Endometrium (tissue), 2 donors: Measurements from ENCODE around the gene EIF2B5.

Experiments
- FAIRE-seq: peaks from 2 replicates; lab custom pipeline; 2012; peaks lifted over from hg19 to GRCh38; lab: Jason Lieb, UNC
- donor health status: control.
- donor health status: control.

Gene EIF2B5

GRCh38 chr3:184174646-184175492 lies 39.7 kb downstream of the EIF2B5 start, which contains the start of gene AP2M1:
TSS of gene AP2M1 (plus strand) at chr3:184174855. CDS start at chr3:184176994, 2,139 bp downstream.
- peak; percentile 89 for FAIRE-seq

- FAIRE-seq, result no peak
Observed at GRCh38 chr3:184175506-184175905, 40.3 kb downstream of the EIF2B5 start.

- FAIRE-seq, result no peak
Observed at GRCh38 chr3:184175981-184176376, 40.8 kb downstream of the EIF2B5 start.

DNA sequence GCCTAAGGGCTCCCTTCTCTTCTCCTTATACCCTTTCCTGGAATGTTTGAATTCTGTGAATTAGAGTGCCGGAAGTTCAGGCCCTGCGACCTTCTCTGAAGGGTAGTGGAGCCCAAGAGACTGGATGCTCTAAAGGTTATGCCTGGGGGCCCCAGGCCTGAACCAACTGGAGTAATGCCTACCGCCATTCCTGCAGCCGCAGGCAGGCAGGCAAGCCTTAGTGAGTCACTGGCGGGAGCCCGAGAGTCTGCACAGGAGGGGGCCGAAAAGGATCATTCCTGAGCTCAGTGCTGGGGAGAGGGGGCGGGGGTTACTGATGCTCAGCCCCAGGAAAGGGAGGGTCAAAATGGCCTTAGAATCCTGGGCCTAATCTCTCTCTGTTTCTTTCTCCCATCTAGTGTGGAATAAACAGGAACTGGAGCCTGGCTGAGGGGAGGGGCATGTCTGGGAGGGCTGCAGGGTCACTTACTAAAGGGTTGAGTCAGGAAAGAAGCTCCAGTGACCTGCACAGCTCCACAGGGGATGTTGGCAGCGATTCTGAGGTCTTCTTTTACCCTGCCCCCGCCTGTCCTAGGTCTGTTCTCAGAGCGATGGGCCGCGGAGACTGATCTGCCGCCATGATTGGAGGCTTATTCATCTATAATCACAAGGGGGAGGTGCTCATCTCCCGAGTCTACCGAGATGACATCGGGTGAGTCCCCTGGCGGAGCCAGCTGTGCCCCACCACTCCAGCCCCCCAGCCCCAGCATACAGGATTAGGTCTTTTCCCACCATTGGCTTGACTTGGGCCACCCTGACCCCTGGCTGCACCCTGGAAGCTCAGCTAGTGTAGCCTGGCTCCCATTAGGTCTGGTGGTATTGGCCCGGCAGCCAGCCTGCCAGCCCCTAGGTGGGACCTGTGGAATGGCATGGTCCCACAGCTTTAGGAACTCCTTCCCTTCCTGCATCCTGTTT lies 41.5 kb downstream of the EIF2B5 start:
- no peak for FAIRE-seq

- FAIRE-seq, result no peak
Observed at GRCh38 chr3:184177331-184177731, 42.2 kb downstream of the EIF2B5 start.

DNA sequence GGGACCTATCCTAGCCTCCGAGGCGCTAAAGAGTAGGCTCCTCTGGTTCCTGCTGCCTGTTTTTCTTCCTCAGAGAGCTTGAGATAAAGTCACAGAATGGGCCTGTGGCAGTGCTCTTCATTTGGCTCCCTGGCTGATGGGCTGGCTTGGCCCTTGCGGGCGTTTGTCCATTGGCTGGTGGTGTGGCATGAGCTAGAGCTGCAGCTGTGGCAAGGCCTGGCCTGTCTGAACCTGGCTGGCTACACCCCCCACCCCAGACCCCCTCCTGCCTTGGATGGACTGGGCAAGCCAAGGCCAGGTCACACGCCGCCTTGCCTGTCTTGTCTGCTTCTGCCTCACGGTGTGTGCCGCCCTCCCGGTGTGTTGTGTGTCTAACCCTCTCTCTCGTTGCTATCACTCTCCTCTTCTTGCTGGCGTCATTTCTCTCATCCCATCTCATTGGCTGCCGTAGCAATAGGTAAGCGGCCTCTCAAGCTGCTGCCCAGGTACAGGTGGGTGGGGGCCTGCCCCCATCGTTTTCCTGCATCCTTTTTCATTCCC lies 42.7 kb downstream of the EIF2B5 start:
- FAIRE-seq, result no peak

- no peak for FAIRE-seq
Observed at GRCh38 chr3:184178521-184179138, 43.5 kb downstream of the EIF2B5 start.

DNA sequence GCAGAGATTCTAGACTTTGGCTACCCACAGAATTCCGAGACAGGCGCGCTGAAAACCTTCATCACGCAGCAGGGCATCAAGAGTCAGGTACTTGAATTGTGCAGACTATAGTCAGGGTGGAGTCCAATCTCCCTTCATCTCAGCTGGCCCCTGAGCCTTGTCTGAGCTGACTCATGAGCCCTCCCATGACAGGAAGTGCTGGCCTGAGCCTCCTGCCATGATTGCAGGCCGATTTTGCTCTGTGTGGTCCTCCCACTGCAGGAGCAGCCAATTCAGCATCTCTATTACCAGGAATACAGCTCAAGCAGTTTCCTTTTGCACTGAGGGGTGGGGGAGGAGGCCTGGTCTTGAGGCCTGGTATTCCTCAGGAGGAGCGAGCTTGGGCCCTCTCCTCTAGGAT lies 45.0 kb downstream of the EIF2B5 start:
- FAIRE-seq, result no peak

DNA sequence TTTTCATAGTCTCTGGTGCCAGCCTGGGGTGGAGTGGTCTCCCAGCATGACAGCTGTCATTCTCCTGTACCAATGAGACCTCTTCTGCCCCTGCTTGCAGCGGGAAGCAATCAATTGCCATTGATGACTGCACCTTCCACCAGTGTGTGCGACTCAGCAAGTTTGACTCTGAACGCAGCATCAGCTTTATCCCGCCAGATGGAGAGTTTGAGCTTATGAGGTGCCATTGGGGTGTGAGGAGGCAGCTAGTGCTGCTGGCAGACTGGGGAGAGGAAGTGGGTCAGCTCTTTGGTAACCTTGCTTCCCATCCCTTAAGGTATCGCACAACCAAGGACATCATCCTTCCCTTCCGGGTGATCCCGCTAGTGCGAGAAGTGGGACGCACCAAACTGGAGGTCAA lies 46.4 kb downstream of the EIF2B5 start:
- no peak for FAIRE-seq

DNA sequence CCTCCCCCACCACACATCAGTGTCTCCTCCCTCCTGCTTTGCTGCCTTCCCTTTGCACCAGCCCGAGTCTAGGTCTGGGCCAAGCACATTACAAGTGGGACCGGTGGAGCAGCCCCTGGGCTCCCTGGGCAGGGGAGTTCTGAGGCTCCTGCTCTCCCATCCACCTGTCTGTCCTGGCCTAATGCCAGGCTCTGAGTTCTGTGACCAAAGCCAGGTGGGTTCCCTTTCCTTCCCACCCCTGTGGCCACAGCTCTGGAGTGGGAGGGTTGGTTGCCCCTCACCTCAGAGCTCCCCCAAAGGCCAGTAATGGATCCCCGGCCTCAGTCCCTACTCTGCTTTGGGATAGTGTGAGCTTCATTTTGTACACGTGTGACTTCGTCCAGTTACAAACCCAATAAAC lies 48.5 kb downstream of the EIF2B5 start:
- no peak for FAIRE-seq

DNA sequence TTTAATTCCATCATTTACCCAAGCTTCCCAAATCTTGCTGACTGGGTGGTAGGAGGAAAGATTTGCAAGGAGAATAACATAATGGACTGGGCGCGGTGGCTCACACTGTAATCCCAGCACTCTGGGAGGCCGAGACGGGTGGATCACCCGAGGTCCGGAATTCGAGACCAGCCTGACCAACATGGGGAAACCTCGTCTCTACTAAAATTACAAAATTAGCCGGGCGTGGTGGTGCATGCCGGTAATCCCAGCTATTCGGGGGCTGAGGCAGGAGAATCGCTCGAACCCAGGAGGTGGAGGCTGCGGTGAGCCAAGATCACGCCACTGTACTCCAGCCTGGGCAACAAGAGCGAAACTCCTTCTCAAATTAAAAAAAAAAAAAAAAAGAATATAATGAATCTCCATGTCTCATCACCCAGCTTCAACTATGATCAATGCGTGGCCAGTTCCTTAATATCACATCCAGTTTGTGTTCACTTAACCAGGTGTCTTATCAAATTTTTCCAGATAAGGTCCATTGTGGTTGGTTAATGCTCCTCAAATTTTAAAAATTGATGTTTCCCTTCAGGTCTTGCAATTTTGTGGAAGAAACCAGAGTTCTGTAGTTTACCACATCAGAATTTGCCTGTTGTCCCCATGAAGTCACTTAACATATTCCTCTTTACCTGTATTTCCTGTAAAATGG lies 49.5 kb downstream of the EIF2B5 start:
- no peak for FAIRE-seq

DNA sequence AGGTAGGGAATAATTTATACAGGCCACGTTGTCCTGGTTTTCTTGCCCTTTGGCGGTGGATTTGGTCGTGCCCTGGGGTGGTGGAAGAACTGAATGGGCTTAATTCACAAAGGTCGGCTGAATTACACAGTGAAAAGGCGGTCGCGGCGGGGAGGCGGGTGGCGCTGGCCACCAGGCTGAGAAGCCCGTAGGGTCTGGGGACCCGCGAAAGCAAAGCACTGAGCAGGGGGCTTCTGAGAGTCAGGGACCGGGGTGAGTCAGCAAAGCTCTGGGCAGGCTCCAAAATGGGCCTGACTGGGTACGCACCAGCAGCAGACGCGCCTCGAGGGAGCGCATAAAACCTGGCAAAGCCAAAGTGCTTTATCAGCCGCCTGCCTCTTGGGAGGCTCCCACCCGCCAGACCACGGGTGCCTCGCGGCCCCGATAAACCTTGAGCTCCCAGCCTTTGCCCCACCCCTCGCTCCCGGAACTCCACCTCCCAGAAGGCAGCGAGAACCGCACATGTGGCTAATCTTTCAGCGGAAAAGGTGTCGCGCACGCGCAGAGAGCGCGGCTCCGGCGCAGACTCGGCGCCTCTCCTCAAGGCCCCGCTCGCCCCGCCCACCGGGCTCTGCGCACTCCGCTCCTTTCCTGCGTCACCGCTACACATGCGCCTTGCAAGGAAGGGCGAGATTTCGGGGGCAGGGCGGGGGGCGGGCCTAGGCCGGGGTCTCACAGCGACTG lies 50.5 kb downstream of the EIF2B5 start:
- peak; percentile 79 for FAIRE-seq

GRCh38 chr3:184186184-184186901 lies 51.2 kb downstream of the EIF2B5 start, which contains the start of gene ABCF3:
TSS of gene ABCF3 (plus strand) at chr3:184186199. CDS start at chr3:184186208, 9 bp downstream.
- no peak for FAIRE-seq

DNA sequence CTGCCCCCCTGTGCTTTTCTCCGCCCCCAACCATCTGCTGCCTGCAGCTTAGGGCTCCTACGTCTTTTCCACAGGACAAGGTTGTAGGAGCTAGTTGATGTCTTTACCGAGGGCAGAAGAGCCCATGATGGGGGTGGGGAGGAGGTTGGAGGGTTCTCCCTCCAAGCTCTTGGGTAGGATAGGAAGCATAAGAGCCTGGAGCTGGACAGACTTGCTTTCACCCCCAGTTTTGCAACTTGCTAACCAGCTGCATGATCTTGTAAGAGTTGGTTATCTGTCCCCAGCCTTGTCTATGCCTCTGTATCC lies 51.7 kb downstream of the EIF2B5 start:
- no peak for FAIRE-seq

DNA sequence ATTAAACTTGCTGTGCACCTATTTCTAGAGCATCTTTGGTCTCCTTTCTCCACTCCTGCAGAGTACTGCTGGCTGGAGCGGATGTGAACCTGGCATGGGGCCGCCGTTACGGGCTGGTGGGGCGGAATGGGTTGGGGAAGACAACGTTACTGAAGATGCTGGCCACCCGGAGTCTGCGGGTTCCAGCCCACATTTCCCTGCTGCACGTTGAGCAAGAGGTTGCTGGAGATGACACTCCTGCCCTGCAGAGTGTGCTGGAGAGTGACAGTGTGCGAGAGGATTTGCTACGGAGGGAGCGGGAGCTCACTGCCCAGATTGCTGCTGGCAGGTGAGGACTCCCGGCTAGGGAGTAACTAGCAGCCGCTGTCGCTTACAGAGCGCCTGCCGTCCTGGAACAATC lies 52.9 kb downstream of the EIF2B5 start:
- FAIRE-seq, result no peak

- no peak for FAIRE-seq
Observed at GRCh38 chr3:184189421-184189820, 54.3 kb downstream of the EIF2B5 start.

- no peak for FAIRE-seq
Observed at GRCh38 chr3:184192889-184193288, 57.7 kb downstream of the EIF2B5 start.

DNA sequence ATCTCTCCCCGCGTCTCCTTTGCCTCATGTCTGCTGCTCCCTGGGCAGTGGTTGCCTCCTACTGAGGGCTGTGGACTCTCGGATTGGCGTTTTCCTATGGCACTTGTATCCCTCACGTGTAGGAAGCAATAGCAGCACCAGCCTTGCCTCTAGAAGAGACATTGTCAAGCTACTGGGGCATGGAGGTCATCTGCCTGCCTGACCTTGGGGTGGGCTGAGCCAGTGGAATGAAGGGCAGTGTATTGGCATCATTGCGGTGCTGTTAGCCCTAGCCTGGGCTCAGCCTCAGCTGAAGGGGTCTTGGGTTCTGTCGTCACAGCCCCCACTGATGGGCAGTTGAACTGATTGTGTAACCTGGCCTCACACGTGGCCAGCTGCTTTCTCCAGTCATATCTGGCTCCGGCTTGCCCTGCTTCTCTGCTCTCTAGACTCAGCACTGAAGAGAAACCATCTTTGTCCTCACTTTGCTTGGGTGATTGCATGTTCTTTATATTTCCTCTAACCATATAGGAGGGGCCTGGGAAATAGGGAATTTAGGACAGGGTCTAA lies 58.9 kb downstream of the EIF2B5 start:
- no peak for FAIRE-seq
